ENCODE data around the gene NEK1. TPM values are rescaled to one million over a fixed set of nuclear protein-coding genes. Genes with fewer than 3 reads are reported as not detected.

Gene NEK1
- total RNA-seq, 1 donor from 2014 or later = 13.0 TPM

- Mint-ChIP-seq H3K9me3 (peaks cover 2% of the 10 kb centered on the region), H3K27me3 (ENCODE audit: low read depth) (no peaks in the 10 kb centered on the region), H3K27ac (ENCODE audit: unreplicated experiment) (no peak overlapping the region), H3K36me3 (ENCODE audit: low read depth) (peaks cover 7% of the 10 kb centered on the region), H3K4me1 (no peaks in the 10 kb centered on the region), H3K4me3 (no peak overlapping the region)
- DNase-seq (ENCODE audit: low read depth, low spot score) = no peak
- no peak for TF ChIP-seq CTCF (conservative IDR thresholded peaks at IDR 0.05)
Observed at GRCh38 chr4:169632896-169633295, 20.5 kb upstream of the NEK1 start.

GRCh38 chr4:169630069-169630468 lies 17.7 kb upstream of the NEK1 start:
- Mint-ChIP-seq H3K4me3 (no peak overlapping the region), H3K4me1 (no peaks in the 10 kb centered on the region), H3K36me3 (ENCODE audit: low read depth) (peaks cover 7% of the 10 kb centered on the region), H3K27me3 (ENCODE audit: low read depth) (no peaks in the 10 kb centered on the region), H3K9me3 (peaks cover 2% of the 10 kb centered on the region), H3K27ac (ENCODE audit: unreplicated experiment) (no peak overlapping the region)
- TF ChIP-seq CTCF (conservative IDR thresholded peaks at IDR 0.05) = no peak
- no peak for DNase-seq (ENCODE audit: low read depth, low spot score)

- Mint-ChIP-seq H3K9me3 (peaks cover 2% of the 10 kb centered on the region), H3K36me3 (ENCODE audit: low read depth) (peaks cover 7% of the 10 kb centered on the region), H3K4me1 (peaks cover 2% of the 10 kb centered on the region), H3K27ac (ENCODE audit: unreplicated experiment) (no peak overlapping the region), H3K4me3 (no peak overlapping the region), H3K27me3 (ENCODE audit: low read depth) (no peaks in the 10 kb centered on the region)
- DNase-seq (ENCODE audit: low read depth, low spot score) = no peak
- TF ChIP-seq CTCF (conservative IDR thresholded peaks at IDR 0.05) = no peak
Observed at GRCh38 chr4:169628579-169628978, 16.2 kb upstream of the NEK1 start.

- no peak overlapping the region for H3K27ac Mint-ChIP-seq (ENCODE audit: unreplicated experiment)
- TF ChIP-seq CTCF (conservative IDR thresholded peaks at IDR 0.05) = no peak
- peaks cover 14% of the 10 kb centered on the region for H3K4me1 Mint-ChIP-seq
Observed at GRCh38 chr4:169627307-169627706, 14.9 kb upstream of the NEK1 start.

GRCh38 chr4:169626331-169627282 lies 14.2 kb upstream of the NEK1 start:
- peaks cover 21% of the 10 kb centered on the region for H3K4me1 Mint-ChIP-seq
- peak overlapping the region; percentile 9 for H3K27ac Mint-ChIP-seq (ENCODE audit: unreplicated experiment)
- no peaks in the 10 kb centered on the region for H3K27me3 Mint-ChIP-seq (ENCODE audit: low read depth)
- peaks cover 2% of the 10 kb centered on the region for H3K9me3 Mint-ChIP-seq
- H3K36me3 Mint-ChIP-seq (ENCODE audit: low read depth) = peaks cover 2% of the 10 kb centered on the region
- TF ChIP-seq CTCF (conservative IDR thresholded peaks at IDR 0.05) = no peak
- no peak overlapping the region for H3K4me3 Mint-ChIP-seq
- DNase-seq (ENCODE audit: low read depth, low spot score) = no peak

More at GRCh38 chr4:169627307-169627706, 14.9 kb upstream of the NEK1 start:
- peaks cover 2% of the 10 kb centered on the region for H3K9me3 Mint-ChIP-seq
- H3K36me3 Mint-ChIP-seq (ENCODE audit: low read depth) = peaks cover 7% of the 10 kb centered on the region
- no peaks in the 10 kb centered on the region for H3K27me3 Mint-ChIP-seq (ENCODE audit: low read depth)
- no peak overlapping the region for H3K4me3 Mint-ChIP-seq
- DNase-seq (ENCODE audit: low read depth, low spot score) = no peak
